B cell (primary cell): ENCODE measurements around the gene EXOC6B.

Experiments used
- EZH2 ChIP-seq: IDR thresholded peaks from 2 replicates; pipeline ENCODE4 v1.6.1; 2012; ENCODE audit warnings: borderline replicate concordance, low read depth, mild to moderate bottlenecking, moderate library complexity, low read length; ENCODE audit not compliant: insufficient read depth, poor library complexity, severe bottlenecking
- TF ChIP-seq, protein P1 (sequence below): fragments of 200-600 bp; IDR thresholded peaks from one replicate; pipeline ENCODE4 v1.8.0; 2022; ENCODE audit warnings: antibody characterized with exemption, mild to moderate bottlenecking

- TF ChIP-seq, protein P1, sequence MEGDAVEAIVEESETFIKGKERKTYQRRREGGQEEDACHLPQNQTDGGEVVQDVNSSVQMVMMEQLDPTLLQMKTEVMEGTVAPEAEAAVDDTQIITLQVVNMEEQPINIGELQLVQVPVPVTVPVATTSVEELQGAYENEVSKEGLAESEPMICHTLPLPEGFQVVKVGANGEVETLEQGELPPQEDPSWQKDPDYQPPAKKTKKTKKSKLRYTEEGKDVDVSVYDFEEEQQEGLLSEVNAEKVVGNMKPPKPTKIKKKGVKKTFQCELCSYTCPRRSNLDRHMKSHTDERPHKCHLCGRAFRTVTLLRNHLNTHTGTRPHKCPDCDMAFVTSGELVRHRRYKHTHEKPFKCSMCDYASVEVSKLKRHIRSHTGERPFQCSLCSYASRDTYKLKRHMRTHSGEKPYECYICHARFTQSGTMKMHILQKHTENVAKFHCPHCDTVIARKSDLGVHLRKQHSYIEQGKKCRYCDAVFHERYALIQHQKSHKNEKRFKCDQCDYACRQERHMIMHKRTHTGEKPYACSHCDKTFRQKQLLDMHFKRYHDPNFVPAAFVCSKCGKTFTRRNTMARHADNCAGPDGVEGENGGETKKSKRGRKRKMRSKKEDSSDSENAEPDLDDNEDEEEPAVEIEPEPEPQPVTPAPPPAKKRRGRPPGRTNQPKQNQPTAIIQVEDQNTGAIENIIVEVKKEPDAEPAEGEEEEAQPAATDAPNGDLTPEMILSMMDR: no peak
- TF ChIP-seq EZH2: no peak
These were observed 87.7 kb downstream of the EXOC6B start for GRCh38 chr2:72738096-72738495.
